PC-3 (cell line): ENCODE data around the gene INKA2. TPM values are rescaled to one million over a fixed set of nuclear protein-coding genes. Genes with fewer than 3 reads are reported as not detected.

ENCODE experiments used
- ATAC-seq: fragments of 200-7000 bp; cut with Tn5 transposase; 2 replicates; pipeline ENCODE4 v1.9.1; 2020; ENCODE audit warnings: mild to moderate bottlenecking, moderate library complexity
- BruUV-seq: library from RNA; stranded (reverse); fragments of 400-500 nt; replicated peaks from 2 replicates; lab custom pipeline; 2021; lab: Mats Ljungman, UMichigan
- CTCF ChIA-PET: fragments of 300-600 bp; sonication (Branson Sonifier 250); formaldehyde crosslinking; loops from one replicate; lab custom pipeline; 2022; ENCODE audit warnings: antibody characterized with exemption; lab: Charles Lee
- POLR2A ChIA-PET: fragments of 300-600 bp; sonication (Branson Sonifier 250); formaldehyde crosslinking; loops from one replicate; lab custom pipeline; 2022; ENCODE audit warnings: antibody characterized with exemption; ENCODE audit not compliant: unreplicated experiment; lab: Charles Lee
- DNase-seq: peaks from one replicate; pipeline ENCODE4 v3.0.0-alpha.2; 2015
- H2AFZ ChIP-seq: fragments of 300-600 bp; sonication (generic); 2 replicates; pipeline ENCODE4 v1.6.0; 2016; ENCODE audit warnings: antibody characterized with exemption, low read length
- H3F3A ChIP-seq: fragments of 300-600 bp; sonication (generic); one replicate; pipeline ENCODE4 v1.6.0; 2017; ENCODE audit warnings: antibody characterized with exemption, low read length, control low read depth, mild to moderate bottlenecking; ENCODE audit not compliant: unreplicated experiment
- H3K27ac ChIP-seq: fragments of 300-600 bp; sonication (generic); 2 replicates; pipeline ENCODE4 v1.5.1; 2016; ENCODE audit warnings: mild to moderate bottlenecking, low read length
- H3K27me3 ChIP-seq: fragments of 300-600 bp; sonication (generic); 2 replicates; pipeline ENCODE4 v1.6.1; 2016; ENCODE audit warnings: low read length, mixed read lengths
- H3K36me3 ChIP-seq: fragments of 300-600 bp; sonication (generic); 2 replicates; pipeline ENCODE4 v1.6.1; 2016; ENCODE audit warnings: low read depth, mixed run types, low read length, mixed read lengths
- H3K4me1 ChIP-seq: fragments of 300-600 bp; sonication (generic); 2 replicates; pipeline ENCODE4 v1.5.1; 2016; ENCODE audit warnings: low read length; ENCODE audit not compliant: insufficient read depth
- H3K4me2 ChIP-seq: fragments of 300-600 bp; sonication (generic); 2 replicates; pipeline ENCODE4 v1.6.0; 2016; ENCODE audit warnings: low read length
- H3K4me3 ChIP-seq: fragments of 300-600 bp; sonication (generic); 2 replicates; pipeline ENCODE4 v1.5.1; 2016; ENCODE audit warnings: mild to moderate bottlenecking, low read length, mixed read lengths
- H3K79me2 ChIP-seq: fragments of 300-600 bp; sonication (generic); 2 replicates; pipeline ENCODE4 v1.6.1; 2017; ENCODE audit warnings: low read length, mixed read lengths
- H3K9ac ChIP-seq: fragments of 300-600 bp; sonication (generic); 2 replicates; pipeline ENCODE4 v1.6.0; 2016; ENCODE audit warnings: mild to moderate bottlenecking, low read length
- H3K9me2 ChIP-seq: fragments of 300-600 bp; sonication (generic); replicated peaks from 2 replicates; pipeline ENCODE4 v1.6.1; 2016; ENCODE audit warnings: mixed run types, low read length, mixed read lengths
- H3K9me3 ChIP-seq: fragments of 300-600 bp; sonication (generic); 2 replicates; pipeline ENCODE4 v1.6.1; 2016; ENCODE audit warnings: low read length, mixed read lengths
- H4K20me1 ChIP-seq: fragments of 300-600 bp; sonication (generic); 2 replicates; pipeline ENCODE4 v1.6.1; 2016; ENCODE audit warnings: low read length, mixed read lengths
- CTCF ChIP-seq: fragments of 300-600 bp; sonication (generic); conservative IDR thresholded peaks from 2 replicates; pipeline ENCODE4 v1.5.1; 2017; ENCODE audit warnings: antibody characterized with exemption, low read depth, mild to moderate bottlenecking, low read length
- EZH2 ChIP-seq: fragments of 300-600 bp; sonication (generic); IDR thresholded peaks from one replicate; pipeline ENCODE4 v1.6.1; 2017; ENCODE audit warnings: antibody characterized with exemption, mild to moderate bottlenecking, low read length; ENCODE audit not compliant: unreplicated experiment
- EZH2phosphoT487 ChIP-seq: fragments of 300-600 bp; sonication (generic); IDR thresholded peaks from 2 replicates; pipeline ENCODE4 v1.6.1; 2018; ENCODE audit warnings: mild to moderate bottlenecking, antibody characterized with exemption, low read length, borderline replicate concordance
- intact Hi-C: fragments of 100-400 bp; cut with micrococcal nuclease; formaldehyde crosslinking; loops from 2 replicates; pipeline ENCODE4 v1.9.0; 2023
- total RNA-seq: library from RNA; depleted of rRNA; stranded (reverse); fragments of >200 nt; gene quantifications from 2 replicates; pipeline ENCODE4 v1.2.3, GENCODE V29; 2014

Gene INKA2
- total RNA-seq, 1 experiment from 2014 or later, result 0.11 TPM

DNA sequence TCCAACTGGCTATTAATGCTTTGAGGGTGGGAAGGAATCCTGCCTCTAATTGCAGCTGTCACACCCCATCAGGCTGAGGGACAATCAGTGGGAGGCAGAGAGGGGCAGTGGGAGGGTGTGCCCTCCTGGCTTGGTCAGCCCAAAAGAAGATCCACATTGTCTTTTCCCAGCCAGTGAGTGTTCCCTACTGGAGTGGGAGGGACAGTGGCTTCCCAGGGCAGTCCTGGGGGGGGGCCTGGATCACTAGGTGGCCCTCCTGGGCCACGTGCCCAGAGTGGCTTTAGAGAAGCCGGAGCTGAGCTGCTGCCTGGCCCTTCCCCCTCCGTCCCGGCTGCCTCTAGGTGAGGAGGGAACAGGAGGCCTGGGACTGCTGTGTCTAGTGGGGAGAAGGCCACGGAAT lies 14.0 kb downstream of the INKA2 start:
- Histone ChIP-seq H2AFZ (no peak overlapping the region), H4K20me1 (no peaks in the 10 kb centered on the region), H3K27me3 (no peaks in the 10 kb centered on the region), H3K4me2 (no peak overlapping the region), H3K4me1 (peaks cover 15% of the 10 kb centered on the region), H3K27ac (no peak overlapping the region), H3K9me2 (no peaks in the 10 kb centered on the region), H3K9ac (no peak overlapping the region), H3K9me3 (no peaks in the 10 kb centered on the region), H3K4me3 (no peak overlapping the region), H3K36me3 (no peaks in the 10 kb centered on the region), H3K79me2 (no peaks in the 10 kb centered on the region), H3F3A (no peaks in the 10 kb centered on the region)
- ChIA-PET CTCF (no interaction called here), POLR2A (no interaction called here)
- ATAC-seq (no peak), DNase-seq (no peak)
- intact Hi-C loops, result no loop called here
- TF ChIP-seq EZH2phosphoT487 (no peak), EZH2 (no peak), CTCF (no peak)
- BruUV-seq, result no TSS peak

- Histone ChIP-seq H3K9me3 (no peaks in the 10 kb centered on the region), H3K9ac (no peak overlapping the region), H3K9me2 (no peaks in the 10 kb centered on the region), H3K4me3 (no peak overlapping the region), H3K27ac (no peak overlapping the region), H4K20me1 (no peaks in the 10 kb centered on the region), H3K4me1 (peaks cover 15% of the 10 kb centered on the region), H3K36me3 (no peaks in the 10 kb centered on the region), H2AFZ (no peak overlapping the region), H3K27me3 (no peaks in the 10 kb centered on the region), H3K79me2 (no peaks in the 10 kb centered on the region), H3K4me2 (no peak overlapping the region), H3F3A (no peaks in the 10 kb centered on the region)
- TF ChIP-seq EZH2phosphoT487, result no peak
- TF ChIP-seq CTCF, result no peak
- TF ChIP-seq EZH2, result no peak
- CTCF ChIA-PET, result no interaction called here
- intact Hi-C loops, result no loop called here
- ATAC-seq, result no peak
- BruUV-seq, result no TSS peak
- DNase-seq, result no peak
- POLR2A ChIA-PET, result no interaction called here
Measured at GRCh38 chr1:111723871-111724270, 15.3 kb downstream of the INKA2 start.

DNA sequence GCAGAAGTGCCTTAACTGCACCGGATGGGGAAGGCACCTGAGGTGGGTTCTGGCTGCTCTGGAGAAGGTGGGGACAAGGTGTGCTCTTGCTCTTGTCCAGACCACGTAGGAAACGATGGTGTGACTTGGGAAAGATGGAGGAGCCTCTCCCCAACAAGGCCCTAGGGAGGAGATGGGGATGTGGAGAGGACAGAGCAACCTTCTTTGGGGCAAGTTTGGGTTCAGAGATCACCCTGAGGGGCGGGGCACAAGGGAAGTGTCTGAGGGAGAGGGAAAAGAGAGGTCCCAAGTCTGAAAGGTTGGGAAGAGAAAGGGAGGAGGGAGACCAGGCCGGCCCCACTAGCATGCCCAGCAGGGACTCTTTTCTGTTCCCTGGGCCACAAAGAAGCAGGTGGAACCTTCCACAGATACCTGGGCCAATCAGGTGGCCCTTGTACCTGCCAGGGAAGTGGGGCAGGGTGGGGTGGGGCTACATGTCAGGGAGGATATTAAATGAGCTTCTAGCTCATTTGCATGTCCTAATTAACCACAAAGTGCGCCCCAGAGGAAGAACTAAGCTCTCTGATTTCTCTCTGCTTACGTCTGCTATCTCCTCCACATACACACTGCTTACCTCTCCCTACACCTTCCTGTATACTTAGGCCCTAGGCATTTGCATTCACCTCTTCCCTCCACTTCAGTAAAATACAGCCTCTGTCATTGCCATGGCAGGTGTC lies 15.9 kb downstream of the INKA2 start:
- ATAC-seq, result no peak
- no peak overlapping the region for H3K4me2 ChIP-seq
- H3F3A ChIP-seq, result no peaks in the 10 kb centered on the region
- no peaks in the 10 kb centered on the region for H4K20me1 ChIP-seq
- H3K79me2 ChIP-seq, result no peaks in the 10 kb centered on the region
- DNase-seq, result no peak
- H3K27ac ChIP-seq, result no peak overlapping the region
- H3K9me2 ChIP-seq, result no peaks in the 10 kb centered on the region
- H3K9me3 ChIP-seq, result no peaks in the 10 kb centered on the region
- BruUV-seq, result no TSS peak
- H3K27me3 ChIP-seq, result no peaks in the 10 kb centered on the region
- ChIA-PET CTCF (no interaction called here), POLR2A (no interaction called here)
- no peak overlapping the region for H3K4me3 ChIP-seq
- no peak overlapping the region for H3K9ac ChIP-seq
- H2AFZ ChIP-seq, result no peak overlapping the region
- H3K36me3 ChIP-seq, result no peaks in the 10 kb centered on the region
- no peak for TF ChIP-seq CTCF
- no peak for TF ChIP-seq EZH2phosphoT487
- peaks cover 15% of the 10 kb centered on the region for H3K4me1 ChIP-seq
- intact Hi-C loops, result no loop called here
